GM10266 (cell line): Measurements from ENCODE around the gene ZC3H15.

Source experiments
- DNase-seq: peaks from one replicate; pipeline ENCODE4 v3.0.0; 2012; ENCODE audit errors: extremely low spot score
- CTCF ChIP-seq: IDR thresholded peaks from 2 replicates; pipeline ENCODE4 v1.5.1; 2012; ENCODE audit warnings: mild to moderate bottlenecking, low read depth; ENCODE audit not compliant: control insufficient read depth, insufficient read depth; ENCODE audit errors: missing control alignments

Gene ZC3H15

GRCh38 chr2:186497928-186498327, 11.9 kb downstream of the ZC3H15 start:
- no peak for DNase-seq
- TF ChIP-seq CTCF, result no peak

GRCh38 chr2:186498834-186499233, 12.8 kb downstream of the ZC3H15 start:
- no peak for DNase-seq
- no peak for TF ChIP-seq CTCF

GRCh38 chr2:186503827-186504606, 18.0 kb downstream of the ZC3H15 start:
- peak; percentile 16 for TF ChIP-seq CTCF
- no peak for DNase-seq

GRCh38 chr2:186508263-186508662, 22.2 kb downstream of the ZC3H15 start:
- no peak for DNase-seq
- no peak for TF ChIP-seq CTCF

GRCh38 chr2:186515376-186515775, 29.3 kb downstream of the ZC3H15 start:
- no peak for DNase-seq
- no peak for TF ChIP-seq CTCF

- TF ChIP-seq CTCF, result no peak
- DNase-seq, result no peak
Observed at GRCh38 chr2:186516396-186516795, 30.3 kb downstream of the ZC3H15 start.

- TF ChIP-seq CTCF, result no peak
- no peak for DNase-seq
Observed at GRCh38 chr2:186517090-186517489, 31.0 kb downstream of the ZC3H15 start.
